GM12891 (cell line): ENCODE measurements around the gene FMNL3.

ENCODE experiments used
- DNase-seq: peaks from one replicate; pipeline ENCODE4 v3.0.0; 2011; ENCODE audit warnings: low spot score; ENCODE audit not compliant: insufficient read length
- FAIRE-seq: peaks from 2 replicates; lab custom pipeline; 2011; peaks lifted over from hg19 to GRCh38; lab: Jason Lieb, UNC
- PAX5 ChIP-seq: IDR thresholded peaks from 2 replicates; pipeline ENCODE4 v1.6.1; 2011; ENCODE audit warnings: low read length, moderate library complexity, mild to moderate bottlenecking; ENCODE audit not compliant: insufficient read depth, severe bottlenecking
- POLR2A ChIP-seq: IDR thresholded peaks from 2 replicates; pipeline ENCODE4 v1.6.1; 2011; ENCODE audit warnings: low read depth, low read length, control low read depth
- POLR2AphosphoS5 ChIP-seq: IDR thresholded peaks from 2 replicates; pipeline ENCODE4 v1.6.1; 2011; ENCODE audit warnings: low read depth, low read length, control low read depth
- POU2F2 ChIP-seq: IDR thresholded peaks from 2 replicates; pipeline ENCODE4 v1.6.1; 2011; ENCODE audit warnings: low read depth, mild to moderate bottlenecking, control low read depth, low read length, moderate library complexity
- SPI1 ChIP-seq: IDR thresholded peaks from 2 replicates; pipeline ENCODE4 v1.6.1; 2011; ENCODE audit warnings: low read depth, low read length, control low read depth
- TAF1 ChIP-seq: IDR thresholded peaks from 2 replicates; pipeline ENCODE4 v1.6.1; 2011; ENCODE audit warnings: low read depth, low read length, control low read depth

Gene FMNL3

DNA sequence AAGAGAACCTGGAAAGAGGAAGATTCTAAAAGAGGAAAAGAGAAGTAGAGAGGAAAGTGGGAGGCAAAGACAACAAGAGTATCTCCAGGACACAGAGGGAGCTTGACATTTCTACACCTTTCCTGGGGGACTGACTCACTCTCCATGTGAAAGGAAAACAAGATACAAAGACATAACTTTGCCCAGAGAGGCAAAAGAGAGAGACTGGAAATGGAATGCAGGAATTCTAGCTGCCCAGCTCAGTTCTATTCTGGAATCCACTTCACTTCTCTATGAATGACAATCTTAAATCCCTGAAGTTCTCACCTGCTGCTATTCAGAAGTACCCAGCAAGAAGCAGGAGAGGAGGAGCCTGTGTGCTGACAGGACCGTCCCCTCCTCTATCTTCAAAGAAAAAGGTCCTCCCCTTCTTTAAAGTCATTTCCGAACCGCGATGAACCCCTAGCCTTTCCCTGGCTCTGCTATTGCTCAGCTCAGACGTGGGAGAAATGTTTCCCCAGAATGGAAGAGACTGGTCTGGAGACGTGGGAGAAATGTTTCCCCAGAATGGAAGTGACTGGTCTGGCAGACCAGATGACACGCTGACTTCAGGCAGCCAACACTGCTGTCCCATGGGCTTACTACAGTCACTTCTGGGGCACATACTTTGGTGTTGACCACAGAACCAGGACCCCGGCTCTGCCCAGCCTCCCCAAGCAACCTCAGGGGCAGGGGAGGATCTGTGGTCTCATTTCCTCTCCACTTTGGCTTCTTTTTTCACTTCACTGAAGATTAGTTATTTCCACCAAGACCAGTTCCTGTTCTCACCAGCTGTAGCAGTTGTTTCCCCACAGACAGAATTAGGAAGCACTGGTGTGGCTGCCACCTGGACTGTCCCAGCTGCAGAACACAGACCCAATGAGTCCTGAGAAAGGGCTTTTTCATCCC lies 8.3 kb downstream of the FMNL3 start:
- FAIRE-seq, result peak; percentile 92
- TF ChIP-seq POLR2A (peak; percentile 46; the same call in 1 of the 2 replicates), TAF1 (no peak), POLR2AphosphoS5 (peak; percentile 58; the same call in 1 of the 2 replicates), SPI1 (peak; percentile 95), PAX5 (peak; percentile 66), POU2F2 (peak; percentile 75; the same call in 1 of the 2 replicates)
- peak; percentile 39 for DNase-seq

- peak; percentile 73 for TF ChIP-seq SPI1
- no peak for TF ChIP-seq POU2F2
- FAIRE-seq, result no peak
- no peak for DNase-seq
These were observed 9.4 kb downstream of the FMNL3 start for GRCh38 chr12:49697808-49698207.

DNA sequence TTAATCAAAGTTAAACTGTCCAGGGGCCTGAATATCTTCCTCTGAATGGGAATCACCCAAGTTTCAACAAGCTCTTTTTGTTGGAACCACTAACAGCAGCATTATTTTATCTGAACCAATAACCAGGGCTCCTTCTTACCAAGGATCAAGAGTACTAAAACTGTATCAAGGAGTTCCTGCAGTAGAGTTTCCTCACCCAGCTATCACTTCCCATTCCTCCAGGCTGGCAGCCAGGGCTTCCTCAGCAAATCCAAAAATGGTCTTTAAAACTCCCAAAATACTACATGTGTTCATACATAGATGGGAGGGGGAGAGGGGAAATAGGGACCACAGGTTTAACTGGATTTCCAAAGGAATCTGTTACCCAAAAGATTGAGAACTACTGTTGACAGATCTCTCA lies 10.5 kb downstream of the FMNL3 start:
- no peak for FAIRE-seq
- DNase-seq, result no peak
- no peak for TF ChIP-seq TAF1
- TF ChIP-seq POLR2AphosphoS5, result no peak
- TF ChIP-seq SPI1, result no peak
- TF ChIP-seq PAX5, result no peak
- TF ChIP-seq POLR2A, result no peak
- TF ChIP-seq POU2F2, result no peak

- DNase-seq, result no peak
- TF ChIP-seq SPI1 (no peak), PAX5 (no peak), POLR2A (no peak), TAF1 (no peak), POLR2AphosphoS5 (no peak), POU2F2 (no peak)
- no peak for FAIRE-seq
These were observed 13.2 kb downstream of the FMNL3 start for GRCh38 chr12:49693931-49694444.

DNA sequence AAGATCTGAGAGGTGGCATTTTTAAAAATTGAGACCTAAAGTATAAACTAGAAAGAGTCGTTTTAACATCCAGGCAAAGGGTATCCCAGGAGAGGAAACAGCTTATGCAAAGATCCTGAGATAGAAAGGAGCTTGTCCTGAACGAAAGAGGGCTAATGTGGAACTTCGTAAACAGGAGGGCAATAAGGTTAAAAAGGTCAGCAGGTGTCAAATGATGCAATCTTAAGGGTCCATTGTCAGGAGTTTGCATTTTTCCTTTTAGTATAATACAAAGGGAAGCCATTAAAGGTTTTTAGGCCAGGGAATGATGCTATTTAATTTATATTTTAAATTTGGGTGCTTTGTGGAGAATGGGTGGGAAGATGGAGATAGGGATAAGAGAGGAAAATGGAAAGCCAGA lies 14.4 kb downstream of the FMNL3 start:
- no peak for TF ChIP-seq PAX5
- TF ChIP-seq POLR2AphosphoS5, result no peak
- no peak for TF ChIP-seq POU2F2
- TF ChIP-seq SPI1, result no peak
- TF ChIP-seq POLR2A, result no peak
- no peak for TF ChIP-seq TAF1
- FAIRE-seq (no peak), DNase-seq (no peak)

- TF ChIP-seq PAX5 (no peak), POU2F2 (no peak), POLR2A (no peak)
- FAIRE-seq, result no peak
These were observed 17.4 kb downstream of the FMNL3 start for GRCh38 chr12:49689785-49690184.

DNA sequence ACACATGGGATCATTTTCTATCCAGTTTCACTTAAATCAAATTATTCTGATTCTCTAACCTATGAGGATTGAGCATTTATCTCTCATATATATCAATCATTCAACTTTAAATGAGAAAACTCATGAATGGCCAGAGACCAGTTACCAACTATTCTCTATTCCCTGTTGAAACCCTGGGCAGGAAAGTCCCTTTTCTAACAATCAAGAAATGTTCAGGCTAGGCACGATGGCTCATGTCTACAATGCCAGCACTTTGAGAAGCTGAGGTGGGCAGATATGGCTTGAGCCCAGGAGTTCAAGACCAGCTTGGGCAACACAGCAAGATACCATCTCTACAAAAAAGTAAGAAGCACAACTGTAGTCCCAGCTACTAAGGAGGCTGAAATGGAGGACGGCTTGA lies 18.0 kb downstream of the FMNL3 start:
- TF ChIP-seq SPI1 (0 out of 2 replicates have a peak, but pooled peaks have one; percentile 18), POLR2AphosphoS5 (no peak)
- peak; percentile 55 for FAIRE-seq
- no peak for DNase-seq

More at GRCh38 chr12:49689785-49690184, 17.4 kb downstream of the FMNL3 start:
- DNase-seq, result no peak

DNA sequence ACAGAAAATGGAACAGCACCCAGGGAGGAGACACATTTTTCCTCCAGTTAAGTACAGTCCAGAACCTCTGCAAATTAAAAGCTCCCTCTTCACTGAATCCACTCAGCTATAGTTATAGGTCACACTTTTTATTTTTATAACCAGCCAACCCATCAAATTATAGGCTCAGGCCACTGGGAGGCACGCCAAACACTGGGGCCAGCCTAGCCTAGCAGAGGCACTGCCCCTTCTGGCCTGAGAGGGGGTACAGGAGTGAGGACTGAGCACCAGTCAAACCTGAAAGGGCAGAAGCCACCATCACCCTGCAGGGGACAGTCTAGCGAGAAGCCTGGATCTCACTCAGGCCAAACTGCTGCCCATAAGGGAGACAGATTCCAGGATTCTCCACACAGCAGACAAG lies 19.3 kb downstream of the FMNL3 start:
- DNase-seq, result no peak

DNA sequence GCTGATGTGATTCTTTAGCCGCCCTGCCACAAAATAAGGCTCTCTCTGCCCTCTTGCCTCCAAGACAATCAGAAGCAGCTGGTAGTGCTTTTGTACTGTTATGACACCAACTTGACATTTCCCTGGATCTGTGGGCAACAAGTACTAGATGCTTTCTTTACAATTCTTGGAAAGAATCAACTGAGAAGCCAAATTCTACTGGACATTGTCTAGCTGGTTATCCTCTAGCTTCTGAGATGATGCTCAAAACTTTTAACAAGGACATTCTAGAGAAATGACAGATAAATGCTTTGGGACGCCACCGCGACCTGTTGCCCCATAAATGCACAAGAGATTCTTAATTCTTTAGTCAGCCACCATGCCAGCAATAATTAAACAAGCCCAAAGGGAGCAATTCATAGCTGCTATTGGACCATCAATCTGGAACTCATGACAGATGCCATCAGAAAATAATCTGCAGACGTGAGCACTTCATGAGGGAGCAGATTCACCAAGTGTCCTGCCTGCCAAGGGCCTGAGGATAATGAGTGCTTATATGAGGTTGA lies 22.8 kb downstream of the FMNL3 start:
- FAIRE-seq, result no peak
- TF ChIP-seq POU2F2 (no peak), PAX5 (no peak), TAF1 (no peak), POLR2AphosphoS5 (no peak), POLR2A (no peak), SPI1 (no peak)
- no peak for DNase-seq

More for the DNA sequence above, 19.3 kb downstream of the FMNL3 start:
- no peak for TF ChIP-seq SPI1
- no peak for TF ChIP-seq POLR2AphosphoS5
- TF ChIP-seq POLR2A, result no peak
- TF ChIP-seq POU2F2, result no peak
- TF ChIP-seq PAX5, result no peak
- no peak for TF ChIP-seq TAF1
- FAIRE-seq, result no peak

DNA sequence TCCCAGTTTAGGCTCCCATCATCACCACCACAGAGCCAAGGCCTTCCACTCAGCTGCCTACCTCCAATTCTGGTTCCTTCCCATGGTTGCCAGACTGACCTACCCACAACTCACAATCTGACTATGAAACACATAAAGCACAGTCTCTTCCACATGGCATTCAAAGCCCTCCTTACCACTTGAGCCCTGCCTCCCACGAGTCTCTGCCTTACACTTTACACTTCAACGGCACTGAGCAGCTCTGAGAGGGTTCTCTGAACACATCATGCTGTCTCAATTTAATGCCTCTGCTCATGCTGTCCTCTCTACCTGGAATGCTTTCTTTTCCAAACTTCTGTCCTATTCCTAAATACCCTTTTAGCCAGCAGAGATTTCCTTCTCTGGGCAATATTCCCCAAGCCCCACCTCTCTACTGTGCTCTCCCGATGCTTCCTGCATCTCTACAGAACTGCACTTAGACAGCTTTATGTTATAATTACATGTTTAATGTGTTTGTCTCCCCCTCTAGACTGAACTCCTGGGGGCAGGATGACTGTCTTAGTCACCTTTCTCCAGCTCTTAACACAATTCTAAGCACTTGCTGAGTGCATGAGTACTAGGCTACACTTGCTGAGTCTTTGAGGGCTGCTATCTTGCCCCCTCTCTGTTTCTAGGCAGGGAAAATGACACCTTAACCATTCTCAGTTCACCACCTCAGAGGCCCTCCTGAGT lies 23.5 kb downstream of the FMNL3 start:
- FAIRE-seq (no peak), DNase-seq (no peak)
- TF ChIP-seq POU2F2, result no peak
- TF ChIP-seq POLR2AphosphoS5, result no peak
- TF ChIP-seq PAX5, result no peak
- no peak for TF ChIP-seq POLR2A
